DMS153 (cell line): Measurements from ENCODE around the gene SPINT1.
A peak's percentile ranks its signal among the peaks of the same experiment; 100 is the strongest.
"Not testable (repeated sequence)": the region's sequence is repeated elsewhere in the genome, so short reads cannot be mapped to it uniquely, and the experiment has no call there.

ENCODE experiments used
- DNase-seq: peaks from one replicate; lab custom pipeline; 2025; lab: John Stamatoyannopoulos, UW

SPINT1 gene

DNA sequence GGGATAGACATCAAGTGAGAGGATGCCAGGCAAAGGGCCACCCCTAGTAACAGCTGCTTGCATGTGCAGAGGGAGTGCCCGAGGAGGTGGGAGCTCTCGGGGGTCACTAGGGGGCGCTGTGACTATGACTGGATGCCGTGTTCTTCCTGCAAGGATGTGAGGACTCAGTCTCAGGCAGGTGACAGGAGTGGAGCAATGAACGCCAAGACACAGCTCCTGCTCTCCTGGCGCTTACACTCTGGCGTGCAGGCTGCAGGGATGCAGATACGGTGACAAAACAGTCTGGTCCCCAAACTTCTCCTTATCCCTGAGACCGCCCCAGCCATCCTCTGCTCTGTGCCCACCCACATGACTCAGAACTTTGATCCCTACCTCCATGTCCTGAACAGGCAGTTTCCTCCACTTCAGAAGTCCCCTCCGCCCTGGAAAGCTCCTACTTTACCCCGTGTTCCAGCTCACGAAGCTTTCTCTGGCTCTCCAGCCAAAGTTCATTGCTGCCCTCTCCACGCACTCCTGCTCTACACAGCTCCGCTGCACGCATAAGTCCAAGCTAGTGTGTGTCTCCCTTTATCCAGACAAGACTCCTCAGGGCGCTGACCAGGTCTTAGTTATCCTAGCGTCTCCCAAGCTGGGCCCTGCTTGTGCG is 15.5 kb downstream of the SPINT1 start:
- DNase-seq = no peak

- not testable (repeated sequence) for DNase-seq
Observed at GRCh38 chr15:40861147-40861546, 17.3 kb downstream of the SPINT1 start.

DNA sequence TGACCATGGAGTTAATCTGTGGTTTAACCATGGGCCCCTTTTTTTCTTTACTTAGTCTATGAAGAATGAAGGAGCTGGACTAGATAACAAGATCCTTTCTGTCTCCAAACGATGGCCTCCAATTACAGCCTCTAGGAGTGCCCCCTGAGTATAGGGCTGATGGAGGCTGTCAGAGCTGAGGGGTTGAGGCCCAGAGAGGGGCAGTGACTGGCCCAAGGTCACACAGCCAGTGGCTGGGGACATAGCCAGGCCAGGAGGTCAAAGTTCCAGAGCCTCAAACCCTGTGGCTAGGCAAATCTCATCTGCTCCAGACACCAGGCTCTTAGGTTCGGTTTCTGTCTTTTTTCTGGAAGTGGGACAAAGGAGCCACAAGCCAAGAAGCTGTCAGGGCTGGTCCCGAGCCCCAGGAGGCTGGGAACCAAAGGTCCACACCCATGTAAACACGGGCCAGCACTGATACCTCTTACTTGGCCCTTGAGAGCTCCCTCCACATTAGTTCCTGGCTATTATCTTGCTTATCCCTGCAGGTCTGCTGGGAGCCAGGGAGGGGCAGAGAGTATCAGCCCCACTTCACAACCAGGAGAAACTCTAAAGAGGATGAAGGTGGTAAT is 19.9 kb downstream of the SPINT1 start:
- no peak for DNase-seq

GRCh38 chr15:40867199-40867598 is 23.4 kb downstream of the SPINT1 start:
- DNase-seq = no peak

GRCh38 chr15:40869686-40870085 is 25.8 kb downstream of the SPINT1 start:
- no peak for DNase-seq

- no peak for DNase-seq
Observed at GRCh38 chr15:40870716-40871115, 26.9 kb downstream of the SPINT1 start.

DNA sequence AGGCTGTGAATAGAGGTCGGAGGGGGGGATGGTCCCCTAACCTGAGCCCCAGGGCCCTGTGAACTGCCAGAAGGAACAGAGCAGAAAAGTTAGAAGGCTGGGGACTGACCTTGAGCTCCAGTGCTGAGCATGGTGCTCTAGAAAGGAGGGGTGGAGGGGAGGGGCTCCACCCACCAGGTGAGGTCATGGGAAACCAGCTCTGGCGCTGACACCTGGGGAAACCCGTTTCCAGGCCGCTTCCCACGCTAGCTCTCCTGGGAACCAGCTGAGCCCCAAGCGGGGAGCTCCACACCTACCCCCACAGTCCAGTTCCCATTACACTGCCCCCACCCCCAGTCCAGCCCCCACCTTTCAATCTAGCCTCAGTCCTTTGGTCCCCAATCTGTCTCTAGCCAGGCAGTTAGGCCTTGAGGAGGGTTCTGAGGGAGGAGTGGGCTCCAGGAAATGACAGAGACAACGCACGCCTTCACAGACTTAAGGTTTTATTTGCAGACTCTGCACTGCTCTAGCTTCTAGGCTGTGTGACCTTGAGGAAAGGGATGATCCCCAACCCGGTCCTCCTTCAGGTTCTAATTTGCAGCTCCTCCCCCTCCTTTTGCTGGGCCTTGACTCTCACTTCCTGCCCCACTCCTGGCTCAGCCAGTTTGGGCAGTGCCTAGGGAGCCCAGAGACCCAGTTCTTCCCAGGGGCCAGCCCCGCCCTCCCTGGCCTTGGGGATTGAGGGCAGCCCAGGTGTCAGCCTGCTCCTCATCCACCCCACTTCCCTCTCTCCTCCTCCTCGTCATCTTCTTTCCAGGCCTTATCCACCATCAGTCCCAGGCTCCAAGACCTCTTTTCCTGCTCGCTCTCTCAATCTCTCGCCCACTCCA is 28.1 kb downstream of the SPINT1 start:
- DNase-seq = no peak

- no peak for DNase-seq
Observed at GRCh38 chr15:40872791-40873693, 29.2 kb downstream of the SPINT1 start.

DNA sequence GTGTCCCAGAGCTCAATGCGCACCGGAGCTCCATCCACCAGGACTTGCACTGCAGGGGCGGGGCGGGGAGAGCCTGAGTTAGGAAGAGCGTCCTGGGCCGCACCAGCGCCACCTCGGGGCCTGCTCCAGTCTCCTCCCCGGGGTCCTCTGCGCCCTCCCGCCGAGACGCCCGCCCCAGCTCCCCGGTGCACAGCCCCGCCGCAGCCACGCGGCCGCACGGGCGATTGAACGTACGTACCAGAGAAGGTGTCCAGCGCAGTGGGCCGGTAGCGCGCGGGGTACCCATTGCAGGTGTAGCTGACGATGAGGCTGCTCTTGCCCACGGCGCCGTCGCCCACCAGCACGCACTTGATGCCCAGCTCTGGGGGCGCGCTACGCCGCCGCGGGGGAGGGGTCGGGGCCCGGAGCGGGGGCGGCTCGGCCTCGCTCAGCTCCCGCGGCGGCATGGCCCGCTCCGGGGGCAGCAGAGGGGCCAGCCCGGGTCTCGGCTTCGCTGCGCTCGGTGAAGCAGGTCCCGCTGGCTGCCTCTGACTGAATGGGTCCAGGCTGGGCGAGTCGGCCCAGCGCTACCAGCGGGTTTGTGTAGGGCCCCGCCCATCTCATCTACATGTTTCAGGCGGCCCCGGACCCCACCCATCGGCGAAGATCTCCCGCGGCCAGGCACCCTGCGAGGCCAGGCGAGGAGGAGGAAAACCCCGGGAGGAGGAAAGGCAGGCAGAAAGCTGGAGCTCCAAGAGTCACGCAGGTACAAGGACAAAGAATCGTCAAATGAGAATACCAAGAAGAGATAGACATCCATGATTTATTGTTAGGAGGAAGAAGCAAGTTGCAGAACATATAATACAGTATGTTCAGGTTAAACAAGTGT is 30.1 kb downstream of the SPINT1 start, which contains the start of gene RHOV:
Gene RHOV (minus strand): TSS at position 541 of the 868 bp plus-strand sequence. CDS start 95 bp downstream, at position 446.
- peak; percentile 11 for DNase-seq

DNA sequence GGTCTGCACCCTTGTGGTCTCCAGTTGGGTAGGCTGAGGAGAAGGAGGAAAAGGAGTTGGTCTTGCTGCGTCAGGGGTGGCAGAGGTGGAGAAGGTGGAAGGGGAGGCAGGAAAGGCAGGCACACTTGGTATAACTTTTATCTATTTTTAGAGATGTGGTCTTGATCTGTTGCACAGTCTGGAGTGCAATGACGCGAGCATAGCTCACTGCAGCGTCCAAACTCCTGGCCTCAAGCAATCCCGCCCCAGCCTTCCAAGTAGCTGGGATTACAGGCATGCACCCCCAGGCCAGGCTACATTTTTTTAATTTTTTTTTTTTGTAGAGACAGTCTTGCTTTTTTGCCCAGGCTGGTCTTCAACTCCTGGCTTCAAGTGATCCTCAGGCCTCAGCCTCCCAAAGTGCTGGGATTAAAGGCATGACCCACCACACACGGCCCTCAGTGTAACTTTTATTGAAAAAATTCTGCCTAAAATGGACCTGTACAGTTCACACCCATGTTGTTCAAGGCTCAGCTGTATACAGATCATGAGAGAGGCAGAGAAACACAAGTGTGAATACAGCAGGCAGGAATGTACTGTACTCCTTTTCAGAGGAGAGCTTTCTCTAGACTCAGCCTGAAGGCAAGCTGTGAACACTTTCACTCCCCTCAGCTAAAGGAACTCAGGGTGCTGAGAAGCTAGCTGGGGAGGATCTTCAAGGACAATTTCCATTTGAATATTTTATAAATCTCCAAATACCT is 32.3 kb downstream of the SPINT1 start:
- no peak for DNase-seq

DNA sequence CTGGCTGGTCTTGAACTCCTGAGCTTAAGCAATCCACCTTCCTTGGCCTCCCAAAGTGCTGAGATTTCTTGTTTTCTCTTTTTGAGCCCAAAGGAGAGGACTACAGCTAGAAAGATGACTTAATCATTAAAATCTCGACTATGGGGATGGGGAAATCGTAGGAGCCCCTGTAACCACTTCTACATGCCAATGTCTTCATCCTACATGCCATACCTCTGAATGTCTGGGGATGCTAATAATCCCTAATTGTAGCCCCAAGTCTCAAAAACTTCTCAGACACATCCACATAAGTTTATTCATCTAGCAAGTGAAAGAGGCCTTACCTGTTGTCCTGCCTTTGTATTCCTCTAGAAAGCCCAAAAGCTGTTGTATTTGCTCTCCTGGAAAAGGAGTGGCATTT is 33.8 kb downstream of the SPINT1 start:
- no peak for DNase-seq

- DNase-seq = no peak
Observed at GRCh38 chr15:40878785-40879184, 34.9 kb downstream of the SPINT1 start.

GRCh38 chr15:40879609-40880008 is 35.8 kb downstream of the SPINT1 start:
- DNase-seq = no peak

DNA sequence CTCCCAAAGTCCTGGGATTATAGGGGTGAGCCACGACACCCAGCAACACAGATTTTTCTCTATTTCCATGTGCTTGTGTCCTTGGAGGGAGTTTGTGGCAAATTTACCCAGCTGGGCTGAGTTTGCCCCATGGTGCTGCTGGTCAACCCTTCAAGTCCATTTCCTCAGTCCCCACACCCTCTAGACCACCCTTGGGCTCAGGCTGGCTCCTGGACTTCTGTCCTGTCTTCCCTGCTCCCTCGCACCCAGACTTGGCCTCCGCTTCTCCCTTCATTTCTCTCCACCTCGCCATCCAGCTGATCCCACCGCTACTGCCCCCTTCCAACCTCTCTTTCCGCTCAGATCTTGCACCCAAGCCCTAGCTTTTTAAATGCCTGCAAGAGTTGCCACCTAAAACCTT is 37.5 kb downstream of the SPINT1 start:
- no peak for DNase-seq

DNA sequence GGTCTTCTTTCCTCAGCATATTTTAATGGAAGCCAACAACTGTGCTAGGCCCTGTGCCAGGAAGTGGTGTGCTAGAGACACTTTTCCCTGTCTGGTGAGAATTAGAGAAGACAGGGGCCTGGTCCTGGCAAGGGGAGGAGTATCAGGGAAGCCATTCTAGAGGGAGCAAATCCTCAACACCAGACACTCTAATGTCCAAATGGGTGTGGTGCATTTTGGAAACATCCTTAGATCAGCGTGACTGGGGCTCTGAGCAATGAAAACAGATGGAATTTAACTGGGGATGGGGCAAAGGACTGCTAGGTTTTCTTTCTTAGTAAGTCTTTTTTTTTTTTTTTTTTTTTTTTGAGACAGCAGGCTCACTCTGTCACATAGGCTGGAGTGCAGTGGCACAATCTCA is 42.7 kb downstream of the SPINT1 start:
- no peak for DNase-seq

DNA sequence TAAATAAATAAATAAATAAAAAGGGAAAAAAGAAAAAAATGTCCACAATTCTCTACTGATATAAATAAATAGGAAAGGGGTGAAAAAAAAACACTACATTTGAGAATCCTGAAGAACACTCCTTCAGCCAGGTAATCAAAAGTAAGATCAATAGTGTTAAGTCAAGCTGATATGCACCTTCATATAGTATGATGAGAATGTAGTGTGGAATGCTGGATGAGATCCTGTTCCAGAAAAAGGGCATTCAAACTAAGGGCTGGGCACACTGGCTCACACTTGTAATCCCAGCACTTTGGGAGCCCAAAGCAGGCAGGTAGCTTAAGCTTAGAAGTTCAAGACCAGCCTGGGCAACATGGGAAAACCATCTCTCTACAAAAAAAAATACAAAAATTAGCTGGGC is 45.3 kb downstream of the SPINT1 start:
- DNase-seq = no peak

- no peak for DNase-seq
Observed at GRCh38 chr15:40891138-40891537, 47.3 kb downstream of the SPINT1 start.

- DNase-seq = peak; percentile 21
Observed at GRCh38 chr15:40891810-40892446, 48.1 kb downstream of the SPINT1 start.

DNA sequence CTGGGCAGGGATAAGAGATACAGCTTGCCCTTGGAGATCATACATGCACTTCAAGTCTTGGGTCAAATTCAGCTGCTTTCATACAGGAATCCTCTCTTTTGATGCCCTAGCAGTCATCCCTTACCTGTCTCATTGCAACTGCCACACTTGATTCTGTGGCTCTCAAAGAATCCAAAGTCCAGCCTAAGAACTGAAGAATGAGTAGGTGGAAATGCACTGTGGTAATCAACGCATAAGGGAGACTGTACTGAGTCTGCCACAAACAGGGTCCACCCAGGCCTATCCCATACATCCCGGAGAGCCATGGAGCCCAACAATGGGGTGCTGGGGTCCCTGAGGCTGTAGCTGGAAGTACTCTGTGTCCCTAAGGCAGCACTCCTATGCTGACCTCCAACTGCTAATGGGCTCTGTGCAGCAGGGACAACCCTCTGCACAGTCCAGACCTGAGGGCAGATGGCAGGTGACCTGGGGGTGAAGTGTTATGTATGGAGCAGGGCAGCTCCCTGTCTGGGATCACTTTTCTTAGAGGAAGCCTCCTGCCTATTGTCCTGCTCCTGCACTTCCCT is 48.7 kb downstream of the SPINT1 start:
- no peak for DNase-seq
